DMS153 treated with DMSO at 0.1 percent for 48 hours (cell line): Measurements from ENCODE around the gene HSF4.

Experiments
- DNase-seq: peaks from one replicate; lab custom pipeline; 2025; ENCODE audit not compliant: unreplicated experiment; lab: John Stamatoyannopoulos, UW

HSF4 gene

GRCh38 chr16:67215706-67216105 is 51.2 kb downstream of the HSF4 start:
- DNase-seq = no peak

GRCh38 chr16:67216612-67217490 is 52.3 kb downstream of the HSF4 start:
- DNase-seq = no peak
